GM19328 (cell line): ENCODE results near the gene PTPN12.
"Not testable (repeated sequence)": the region's sequence is repeated elsewhere in the genome, so short reads cannot be mapped to it uniquely, and the experiment has no call there.

Source experiments
- ATAC-seq: cut with Tn5 transposase; IDR thresholded peaks from one replicate; pipeline ENCODE4 v1.9.1; 2021; ENCODE audit warnings: mild to moderate bottlenecking, moderate library complexity; ENCODE audit not compliant: unreplicated experiment

The PTPN12 gene

DNA sequence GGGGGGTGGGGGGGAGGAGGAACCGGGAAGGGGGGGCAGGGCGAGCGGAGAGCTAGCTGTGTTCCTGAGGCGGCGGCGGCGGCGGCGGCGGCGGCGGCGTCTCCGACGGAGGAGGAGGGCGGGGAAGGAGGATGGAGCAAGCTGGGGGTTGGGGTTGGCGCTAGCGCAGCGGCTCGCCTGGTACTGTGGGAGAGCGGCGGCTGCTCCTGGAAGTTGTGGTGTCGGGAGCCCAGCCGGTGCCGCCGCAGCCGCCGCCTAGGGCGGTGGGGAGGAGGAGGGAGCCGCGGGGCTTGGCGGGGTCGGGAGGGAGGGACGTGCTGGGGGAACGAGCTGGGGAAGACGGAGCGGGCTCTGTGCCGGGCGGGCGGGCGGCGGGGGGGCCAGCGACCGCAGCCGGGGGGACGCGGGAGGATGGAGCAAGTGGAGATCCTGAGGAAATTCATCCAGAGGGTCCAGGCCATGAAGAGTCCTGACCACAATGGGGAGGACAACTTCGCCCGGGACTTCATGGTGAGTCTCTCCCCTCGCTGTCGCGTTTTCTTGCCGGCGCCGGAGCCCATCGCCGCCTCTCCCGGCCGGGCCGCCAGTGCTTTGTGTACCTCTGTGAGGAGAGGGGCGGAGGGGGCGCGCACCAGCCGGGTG, at the start of gene PTPN12:
PTPN12 (plus strand) TSS at position 160 of the 642 bp plus-strand sequence; CDS start at position 412, 252 bp downstream.
- ATAC-seq, result peak; percentile 34

DNA sequence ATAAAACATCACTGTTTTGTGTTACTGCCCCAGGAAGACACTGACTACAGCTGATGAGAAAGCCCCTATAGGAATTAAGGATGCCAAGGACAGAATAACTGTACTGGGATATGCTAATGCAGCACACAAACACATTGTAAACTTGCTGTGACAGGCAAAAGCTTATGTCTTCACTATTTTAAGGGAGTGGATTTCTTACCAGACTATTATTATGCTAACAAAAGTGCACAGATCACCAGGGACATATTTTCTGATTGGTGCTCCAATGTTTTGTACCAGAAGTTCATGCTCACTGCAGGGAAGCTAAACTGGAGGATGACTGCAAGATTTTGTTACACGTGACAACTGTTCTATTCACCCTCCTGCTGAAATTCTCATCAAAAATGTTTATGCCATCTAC, 48.1 kb upstream of the PTPN12 start:
- ATAC-seq, result no peak

DNA sequence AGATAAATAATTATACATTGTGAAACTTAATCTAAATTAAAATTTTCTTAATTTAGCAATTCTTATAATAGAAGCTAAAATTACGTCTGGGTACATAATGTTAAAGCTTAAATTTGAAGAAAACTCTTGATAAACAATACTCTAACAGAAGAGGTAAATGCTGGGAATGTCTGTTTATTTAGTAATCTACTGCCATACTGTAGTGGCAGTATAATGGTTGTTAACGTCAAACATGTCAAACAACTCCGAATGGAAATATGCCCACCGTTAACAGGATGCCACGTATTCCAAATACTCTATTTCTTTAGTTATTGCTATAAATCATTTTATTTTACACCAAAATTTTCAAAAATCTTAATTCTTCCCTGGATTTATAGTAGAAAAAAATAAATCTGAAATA, 40.0 kb upstream of the PTPN12 start:
- no peak for ATAC-seq

DNA sequence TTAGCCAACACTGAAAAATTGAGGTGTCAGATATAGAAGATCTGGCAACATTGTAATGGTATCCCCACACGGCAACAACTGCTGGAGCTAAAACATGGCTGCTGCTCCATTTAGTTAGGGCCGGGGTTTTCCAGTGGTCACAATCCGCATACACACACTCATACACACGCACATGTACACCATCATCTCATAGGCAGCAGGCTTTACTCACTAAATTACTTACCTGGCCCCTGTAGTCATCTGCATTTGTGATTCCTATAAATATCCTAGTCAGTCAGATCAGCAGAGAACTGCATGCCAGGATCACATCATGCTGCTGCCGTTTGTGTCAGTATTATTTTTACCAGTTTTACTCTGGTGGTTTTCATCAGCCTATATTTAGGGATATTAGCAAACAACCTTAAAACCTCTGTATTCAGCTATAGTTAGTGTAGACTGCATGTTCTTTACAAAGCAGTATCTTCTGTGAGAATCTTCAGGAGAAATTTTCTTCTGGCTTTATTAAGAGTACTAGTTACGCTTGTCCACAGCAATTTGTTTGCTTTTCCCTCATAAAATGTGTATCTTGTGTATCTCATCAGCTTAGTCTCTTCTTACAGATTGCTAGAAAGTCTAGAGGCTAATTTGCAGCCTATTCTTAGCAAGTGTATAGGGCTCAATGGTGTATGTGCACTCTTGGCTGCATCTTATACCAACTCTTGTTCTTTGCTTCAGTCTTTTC, 38.3 kb upstream of the PTPN12 start:
- peak; percentile 47 for ATAC-seq

DNA sequence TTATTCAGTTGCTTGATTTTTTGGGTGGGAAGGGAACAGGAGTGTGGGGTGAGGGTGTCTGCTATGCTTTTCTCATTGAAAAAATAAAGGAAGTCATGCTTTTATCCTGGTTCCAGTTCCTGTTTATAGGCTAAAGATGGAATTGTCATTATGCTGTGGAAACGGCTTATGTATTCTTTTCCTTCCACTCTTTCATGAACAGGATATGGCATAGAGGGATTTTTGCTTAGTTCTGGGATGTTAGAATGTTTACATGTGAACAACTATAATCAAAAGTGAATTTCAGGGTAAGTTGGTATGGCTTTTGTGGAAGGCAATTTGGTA, 35.9 kb upstream of the PTPN12 start:
- ATAC-seq, result no peak

DNA sequence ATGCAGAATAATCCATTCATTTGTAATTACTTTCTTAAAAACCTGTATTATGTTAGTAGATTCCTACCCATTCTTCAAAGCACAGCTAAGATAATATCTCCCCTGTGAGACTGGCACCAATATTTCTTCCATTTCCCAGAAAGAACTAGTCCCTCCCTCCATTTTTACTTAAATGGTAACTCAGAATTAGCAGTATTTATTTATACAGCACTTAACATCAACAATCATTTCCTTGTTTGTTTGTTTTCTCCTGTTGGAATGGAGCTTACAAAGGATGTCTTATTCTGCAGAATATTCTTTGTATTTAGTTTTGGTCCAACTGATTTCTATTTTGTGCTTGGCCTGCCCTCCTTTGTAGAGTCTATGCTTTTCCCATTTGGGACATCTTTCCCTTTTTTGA, 32.1 kb upstream of the PTPN12 start:
- ATAC-seq, result no peak

DNA sequence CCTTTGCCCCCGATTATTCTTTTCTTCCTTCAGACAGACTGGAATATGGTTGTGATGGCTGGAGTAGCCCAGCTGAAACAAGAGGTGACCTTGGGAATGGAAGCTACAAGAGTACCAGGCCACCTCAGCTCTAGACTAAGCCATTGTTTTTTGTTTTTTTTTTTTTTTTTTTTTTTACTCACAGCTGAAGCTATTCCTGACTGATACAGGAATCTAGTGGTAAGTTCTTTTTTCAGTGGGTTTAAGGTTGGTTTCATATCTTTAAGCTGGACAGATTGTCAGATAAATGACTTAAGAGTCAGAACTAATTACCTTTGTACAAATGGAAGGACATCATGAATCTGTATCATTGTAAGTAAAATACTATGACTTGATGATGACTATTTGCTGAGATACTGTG, 30.2 kb upstream of the PTPN12 start:
- ATAC-seq, result no peak

DNA sequence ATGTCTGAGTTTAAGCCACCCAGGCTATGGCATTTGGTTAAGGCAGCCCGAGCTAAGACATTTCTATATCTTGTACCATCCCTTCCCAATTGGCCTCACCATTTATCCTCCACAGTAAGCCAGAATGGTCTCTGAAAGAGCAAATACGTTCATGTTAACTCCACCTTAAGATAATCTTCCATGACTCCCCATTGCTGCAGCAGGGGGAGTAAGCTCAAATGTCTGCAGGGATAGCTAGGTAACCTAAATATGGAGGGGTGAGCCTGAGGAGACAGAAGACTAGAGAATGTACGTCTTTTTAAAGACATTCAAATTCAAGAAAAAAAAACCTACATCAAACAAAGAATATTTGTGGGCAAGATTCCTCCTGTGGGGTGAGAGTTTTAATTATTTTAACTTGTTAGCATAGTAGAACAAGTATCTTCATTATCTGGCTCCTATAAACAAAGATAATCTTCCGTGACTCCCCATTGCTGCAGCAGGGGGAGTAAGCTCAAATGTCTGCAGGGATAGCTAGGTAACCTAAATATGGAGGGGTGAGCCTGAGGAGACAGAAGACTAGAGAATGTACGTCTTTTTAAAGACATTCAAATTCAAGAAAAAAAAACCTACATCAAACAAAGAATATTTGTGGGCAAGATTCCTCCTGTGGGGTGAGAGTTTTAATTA, 24.0 kb upstream of the PTPN12 start:
- not testable (repeated sequence) for ATAC-seq

DNA sequence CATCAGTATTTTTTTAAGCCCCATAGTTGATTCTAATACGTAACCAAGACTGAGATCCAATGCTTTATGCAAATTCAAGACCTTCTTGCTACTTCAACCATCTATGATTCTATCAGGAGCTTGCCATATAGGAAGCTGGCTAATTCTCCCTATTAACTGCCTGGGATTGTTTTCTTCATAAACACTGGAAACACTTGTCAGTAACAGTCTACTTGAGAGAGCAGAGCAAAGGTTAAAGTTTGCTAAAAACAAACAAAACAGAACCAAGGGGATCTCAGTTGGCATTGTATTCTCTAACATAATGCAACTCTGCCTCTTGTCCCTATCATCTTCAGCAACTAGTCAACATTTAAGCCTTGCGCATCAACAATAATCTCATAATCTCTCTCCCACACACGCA, 21.0 kb upstream of the PTPN12 start:
- no peak for ATAC-seq

DNA sequence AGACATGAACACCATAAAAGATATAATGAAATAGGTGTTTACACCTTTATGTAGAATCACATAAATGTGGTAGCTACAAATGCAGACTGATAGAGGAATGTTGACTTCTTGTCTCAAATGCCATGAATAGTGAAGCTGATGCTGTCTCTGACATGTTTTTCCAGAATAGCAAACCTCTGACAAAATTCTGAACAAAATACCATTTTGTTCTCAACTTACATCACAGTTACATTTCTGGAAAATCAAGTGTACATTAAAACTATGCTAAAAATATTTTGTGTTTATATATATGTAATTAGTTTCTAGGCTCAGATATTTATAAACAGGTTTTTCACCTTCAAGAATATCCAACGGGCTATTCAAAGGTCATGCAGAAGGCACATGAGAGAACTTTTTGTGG, 16.8 kb upstream of the PTPN12 start:
- no peak for ATAC-seq

DNA sequence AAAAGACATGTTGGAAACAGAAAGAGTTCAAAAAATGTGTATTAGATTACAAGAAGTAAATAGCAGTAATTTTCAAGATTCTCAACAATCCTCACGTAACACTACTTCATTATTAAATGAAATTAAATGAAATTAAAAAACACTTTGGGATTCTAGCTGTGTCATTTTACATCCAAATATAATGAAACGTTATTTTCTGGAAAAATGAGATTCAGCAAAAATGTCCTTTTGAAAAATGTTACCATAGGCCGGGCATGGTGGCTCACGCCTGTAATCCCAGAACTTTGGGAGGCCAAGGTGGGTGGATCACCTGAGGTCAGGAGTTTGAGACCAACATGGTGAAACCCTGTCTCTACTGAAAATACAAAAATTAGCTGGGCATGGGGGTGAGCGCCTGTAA, 15.6 kb upstream of the PTPN12 start:
- ATAC-seq, result not testable (repeated sequence)

DNA sequence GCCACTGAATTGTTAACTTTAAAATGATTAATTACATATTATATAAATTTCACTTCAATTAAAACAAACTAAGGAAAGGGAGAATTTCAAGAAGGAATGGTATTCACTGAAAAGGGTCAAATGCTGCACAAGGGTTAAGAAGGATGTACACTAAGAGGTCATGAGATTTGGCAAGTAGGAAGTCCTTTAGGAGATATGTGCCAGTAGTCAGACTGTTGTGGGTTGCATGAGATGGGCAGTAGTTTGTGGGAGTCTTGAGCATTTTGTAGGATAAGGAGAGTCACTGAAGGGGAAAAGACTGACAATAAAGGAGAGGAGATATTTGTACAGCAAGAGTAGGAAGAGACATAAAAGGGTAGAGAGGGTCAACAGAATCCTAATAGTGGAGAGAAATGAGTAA, 12.4 kb upstream of the PTPN12 start:
- ATAC-seq, result no peak

DNA sequence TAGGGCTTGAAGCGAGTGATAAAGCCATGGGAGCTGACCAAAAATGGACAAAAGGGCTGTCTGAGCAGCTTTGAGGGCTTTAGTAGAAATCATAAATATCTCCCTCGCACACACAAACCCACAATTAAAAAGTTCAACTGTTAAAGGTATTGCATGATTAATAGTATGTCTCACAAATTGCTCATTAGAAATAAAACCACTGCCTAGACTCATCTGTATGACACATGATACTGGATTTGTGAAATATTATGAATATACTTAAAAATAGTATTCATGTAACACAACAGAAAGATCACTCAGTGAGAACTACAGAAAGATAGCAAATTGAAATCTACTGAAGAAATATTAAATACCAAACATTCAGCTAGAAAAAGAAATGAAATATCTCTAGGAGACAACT, 11.9 kb upstream of the PTPN12 start:
- no peak for ATAC-seq

DNA sequence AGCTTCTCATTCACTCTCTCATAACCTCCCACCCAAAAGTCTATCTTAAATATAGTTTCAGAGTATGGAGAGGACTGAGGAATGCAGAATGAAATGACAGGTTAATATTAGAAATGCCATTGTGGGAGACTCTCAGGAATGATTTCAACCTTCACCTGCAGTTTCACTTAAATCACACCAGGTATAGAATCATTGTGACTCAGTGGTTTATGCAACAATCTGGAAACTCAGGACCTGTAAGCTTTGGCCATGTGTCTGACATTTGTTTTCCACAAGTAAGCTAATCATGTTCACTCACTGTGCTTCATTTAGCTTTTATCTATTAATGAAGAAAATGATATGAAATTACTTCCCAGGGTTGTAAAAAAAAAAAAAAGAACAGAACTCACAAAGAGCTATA, 8.7 kb upstream of the PTPN12 start:
- no peak for ATAC-seq

DNA sequence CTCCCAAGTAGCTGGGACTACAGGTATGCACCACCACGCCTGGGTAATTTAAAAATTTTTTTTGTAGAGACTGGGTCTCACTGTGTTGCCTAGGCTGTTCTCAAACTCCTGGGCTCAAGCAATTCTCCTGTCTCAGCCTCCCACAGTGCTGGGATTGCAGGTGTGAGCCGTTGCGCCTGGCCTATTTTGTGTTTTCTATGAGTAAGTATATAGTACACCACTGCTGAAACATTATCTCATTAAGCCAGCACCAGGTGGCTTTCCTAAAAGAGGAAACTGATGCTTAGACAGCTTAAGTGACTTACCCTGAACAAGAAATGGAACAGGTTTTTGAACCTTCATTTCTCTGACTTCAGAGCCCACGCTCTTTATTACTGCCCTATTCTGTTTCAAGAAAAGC, 7.8 kb upstream of the PTPN12 start:
- ATAC-seq, result no peak

DNA sequence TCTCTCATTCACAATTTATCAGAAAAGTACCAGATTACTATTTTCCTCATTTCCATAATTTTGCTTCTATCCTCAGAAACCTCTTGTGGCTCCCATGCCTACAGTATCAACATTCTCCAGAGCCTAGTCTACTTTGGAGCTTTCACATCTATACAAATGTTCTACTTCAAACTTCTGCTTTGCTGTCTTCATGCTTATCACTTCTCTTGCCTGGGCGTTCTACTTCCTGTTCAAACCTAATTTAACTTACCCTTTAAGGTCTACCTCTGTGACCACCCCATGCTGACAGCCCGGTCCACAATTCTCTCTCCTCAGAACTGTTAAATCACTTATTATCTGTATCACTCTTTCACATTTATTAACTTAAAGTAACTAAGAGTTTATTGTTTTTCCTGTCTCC, 6.1 kb upstream of the PTPN12 start:
- ATAC-seq, result peak; percentile 88

DNA sequence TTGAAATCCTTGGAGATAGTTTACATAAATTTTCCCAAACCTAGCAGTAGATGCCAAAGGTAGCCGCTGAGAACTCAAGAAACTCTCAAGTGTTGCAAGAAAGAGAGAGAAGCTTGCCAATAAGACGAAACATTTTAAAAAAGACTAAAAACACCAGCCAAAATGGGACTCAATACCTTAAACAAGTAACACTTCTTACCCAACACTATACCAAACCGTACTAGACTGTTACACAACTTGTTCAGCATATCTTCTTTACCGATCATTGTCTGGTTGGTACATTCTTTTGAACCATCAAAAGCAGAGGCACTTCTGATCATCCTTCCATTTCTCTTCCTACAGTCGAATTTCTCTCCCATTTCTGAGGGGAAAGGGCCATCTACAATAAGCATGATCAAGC, 4.8 kb upstream of the PTPN12 start:
- ATAC-seq, result no peak

DNA sequence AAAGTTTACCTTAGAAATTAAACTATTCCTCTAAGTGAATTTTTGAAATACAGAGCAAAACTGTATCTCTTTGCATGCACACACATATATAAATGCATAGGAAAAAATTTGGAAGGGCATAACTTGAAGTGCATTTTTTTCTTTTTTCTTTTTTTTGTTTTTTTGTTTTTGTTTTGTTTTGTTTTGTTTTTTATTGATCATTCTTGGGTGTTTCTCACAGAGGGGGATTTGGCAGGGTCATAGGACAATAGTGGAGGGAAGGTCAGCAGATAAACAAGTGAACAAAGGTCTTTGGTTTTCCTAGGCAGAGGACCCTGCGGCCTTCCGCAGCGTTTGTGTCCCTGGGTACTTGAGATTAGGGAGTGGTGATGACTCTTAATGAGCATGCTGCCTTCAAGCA, 4.4 kb upstream of the PTPN12 start:
- not testable (repeated sequence) for ATAC-seq

DNA sequence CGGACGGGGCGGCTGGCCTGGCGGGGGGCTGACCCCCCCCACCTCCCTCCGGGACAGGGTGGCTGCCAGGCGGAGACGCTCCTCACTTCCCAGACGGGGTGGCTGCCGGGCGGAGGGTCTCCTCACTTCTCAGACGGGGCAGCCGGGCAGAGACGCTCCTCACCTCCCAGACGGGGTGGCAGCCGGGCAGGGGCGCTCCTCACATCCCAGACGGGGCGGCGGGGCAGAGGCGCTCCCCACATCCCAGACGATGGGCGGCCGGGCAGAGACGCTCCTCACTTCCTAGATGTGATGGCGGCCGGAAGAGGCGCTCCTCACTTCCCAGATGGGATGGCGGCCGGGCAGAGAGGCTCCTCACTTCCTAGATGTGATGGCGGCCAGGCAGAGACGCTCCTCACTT, 3.0 kb upstream of the PTPN12 start:
- not testable (repeated sequence) for ATAC-seq

DNA sequence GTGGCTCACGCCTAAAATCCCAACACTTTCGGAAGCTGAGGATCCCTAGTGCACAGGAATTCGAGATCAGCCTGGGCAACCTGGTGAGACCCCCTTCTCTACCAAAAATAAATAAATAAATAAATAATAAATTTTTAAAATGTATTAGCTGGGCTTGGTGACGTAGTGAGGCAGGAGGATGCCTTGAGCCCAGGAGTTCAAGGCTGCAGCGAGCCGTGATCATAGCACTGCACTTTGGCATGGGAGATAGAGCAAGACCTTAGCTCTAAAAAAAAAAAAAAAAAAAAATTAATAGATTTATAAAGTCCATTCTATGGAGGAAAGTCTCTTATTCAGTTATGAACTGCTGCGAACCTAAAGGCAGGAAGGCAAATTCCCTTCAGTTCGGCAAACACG, 1.1 kb upstream of the PTPN12 start:
- ATAC-seq, result no peak

DNA sequence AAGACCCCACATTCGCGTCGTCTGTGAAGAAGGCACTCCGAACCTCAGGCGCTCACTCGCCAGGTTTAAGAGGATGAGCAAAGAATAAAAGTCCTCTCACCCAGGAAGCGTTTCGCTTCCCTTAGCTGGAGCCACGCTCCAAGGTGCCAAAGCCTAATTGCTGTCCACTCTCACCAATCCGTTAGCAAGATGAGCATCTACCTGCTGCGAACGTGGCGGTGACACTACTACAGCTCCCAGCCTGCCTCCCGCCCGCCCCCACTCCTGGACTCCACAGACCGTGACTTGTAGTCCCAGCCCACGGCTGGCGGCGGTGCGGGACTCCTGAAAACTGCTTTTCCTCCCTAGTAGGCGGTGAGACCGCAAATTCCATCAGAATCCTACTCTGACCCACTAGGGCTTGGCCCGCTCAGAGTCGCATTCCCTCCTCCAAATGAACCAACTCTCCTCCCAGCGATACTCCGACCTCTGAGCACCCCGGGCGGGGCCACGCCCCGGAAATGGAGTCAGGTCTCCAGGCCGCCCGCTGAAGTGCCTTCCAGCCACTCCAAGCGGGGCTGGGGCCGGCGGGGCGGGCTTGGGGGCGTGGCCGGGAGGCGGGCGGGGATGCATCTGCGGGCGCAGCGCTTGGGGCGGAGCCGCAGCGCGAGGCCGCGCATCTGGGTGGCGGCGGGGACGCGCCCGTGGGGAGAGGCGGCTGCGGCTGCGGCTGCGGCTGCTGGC, 521 bp upstream of the PTPN12 start:
- ATAC-seq, result peak; percentile 93
